ENCODE data around the gene NUDCD2.

NUDCD2 gene, protein sequence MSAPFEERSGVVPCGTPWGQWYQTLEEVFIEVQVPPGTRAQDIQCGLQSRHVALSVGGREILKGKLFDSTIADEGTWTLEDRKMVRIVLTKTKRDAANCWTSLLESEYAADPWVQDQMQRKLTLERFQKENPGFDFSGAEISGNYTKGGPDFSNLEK

DNA sequence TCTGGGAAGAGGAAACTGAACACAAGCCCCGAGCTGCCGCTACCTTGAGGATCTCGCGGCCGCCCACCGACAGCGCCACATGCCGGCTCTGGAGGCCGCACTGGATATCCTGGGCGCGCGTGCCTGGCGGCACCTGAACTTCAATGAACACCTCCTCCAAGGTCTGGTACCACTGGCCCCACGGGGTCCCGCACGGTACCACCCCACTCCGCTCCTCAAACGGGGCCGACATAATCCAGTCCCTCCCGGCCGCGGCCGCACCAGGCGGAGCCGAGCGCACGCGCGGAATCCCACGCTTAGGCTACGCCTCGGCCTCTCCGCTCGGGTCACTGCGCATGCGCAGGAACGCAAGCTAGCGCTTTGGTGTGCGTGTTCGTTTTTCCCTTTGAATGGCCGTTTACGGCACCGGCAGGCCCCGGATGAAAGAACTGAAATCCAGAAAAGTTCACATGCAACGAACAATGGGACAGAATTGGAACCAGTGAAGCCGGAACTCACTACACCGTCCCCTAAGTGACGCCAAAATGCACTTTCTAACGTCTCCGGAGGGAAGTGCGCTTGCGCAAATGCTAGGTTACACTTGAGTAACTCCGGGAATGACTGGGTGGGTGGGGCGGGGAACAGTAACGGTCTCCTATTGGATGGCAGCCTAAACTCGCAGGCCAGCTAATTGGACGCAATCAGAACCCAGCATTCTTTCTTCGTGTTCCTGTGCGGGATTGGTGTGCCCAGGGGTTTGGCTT, at the start of gene NUDCD2:
TSS of gene NUDCD2 (minus strand) at position 284 of the 743 bp plus-strand sequence. CDS start at position 232, 52 bp downstream.
- Mint-ChIP-seq H3K4me1 (peaks cover 55% of the 10 kb centered on the region), H3K4me3 (peak within 1 kb of the TSS; percentile 93), H3K27me3 (peaks cover 6% of the 10 kb centered on the region), H3K27ac (peak within 1 kb of the TSS; percentile 100), H3K36me3 (peaks cover 46% of the 10 kb centered on the region), H3K9me3 (no peaks in the 10 kb centered on the region)
- peak; percentile 96 for DNase-seq
- CTCF ChIA-PET = interaction anchor here (0.9 to 2.0 kb wide), 9 partner anchors 8 to 51 kb away, joined by 3 to 6 read pairs (median 3); no protein-coding TSS in a partner anchor

DNA sequence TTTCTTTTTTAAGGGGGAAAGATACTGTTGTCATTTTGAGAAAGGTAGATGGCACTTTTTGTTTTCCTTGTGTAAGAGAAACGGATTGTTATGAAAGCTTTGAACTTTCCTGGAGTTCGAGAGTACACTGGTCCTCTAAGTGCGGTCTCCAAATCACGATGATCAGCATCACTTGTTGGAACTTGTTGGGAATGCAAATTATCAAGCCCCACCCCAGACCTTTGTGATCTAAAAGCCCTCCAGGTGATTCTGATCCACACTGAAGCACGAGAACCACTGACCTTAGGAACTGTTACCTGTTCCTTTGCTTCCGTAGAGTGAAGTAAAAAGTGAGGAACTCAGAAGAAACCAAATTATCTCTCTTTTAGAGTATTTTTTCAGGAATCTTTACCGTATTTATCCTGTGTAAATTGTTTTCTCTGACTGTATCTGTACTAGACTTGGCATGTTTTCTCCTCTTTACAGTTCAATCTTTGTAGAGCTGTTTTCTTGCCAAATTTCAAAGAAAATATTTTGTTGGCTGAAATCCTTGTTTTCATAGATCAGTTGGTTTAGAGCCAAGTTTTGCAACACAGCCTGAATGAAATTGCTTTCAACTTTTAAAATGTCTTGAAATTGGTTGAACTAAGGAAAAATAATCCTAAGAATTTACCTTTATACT, 49.5 kb upstream of the NUDCD2 start:
- no peaks in the 10 kb centered on the region for H3K9me3 Mint-ChIP-seq
- peaks cover 53% of the 10 kb centered on the region for H3K4me1 Mint-ChIP-seq
- peaks cover 46% of the 10 kb centered on the region for H3K36me3 Mint-ChIP-seq

DNA sequence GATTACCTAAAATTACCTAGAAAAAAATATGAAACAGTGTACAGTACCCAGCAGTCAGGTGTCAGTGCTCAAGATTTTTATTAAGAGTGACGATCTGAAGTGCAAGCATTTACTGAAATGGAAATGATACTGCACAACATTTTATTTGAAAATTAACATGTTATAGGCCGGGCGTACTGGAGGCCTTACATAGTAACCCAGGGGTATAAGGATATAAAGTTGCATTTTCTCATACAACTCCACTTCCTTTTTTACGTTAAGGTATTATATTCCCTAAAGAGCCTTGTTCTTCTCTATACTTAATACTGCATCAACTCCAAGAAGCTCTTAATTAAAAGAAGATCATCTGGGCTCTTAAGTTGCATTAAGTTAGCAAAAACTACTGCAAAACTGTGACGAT, 48.9 kb upstream of the NUDCD2 start:
- H3K27me3 Mint-ChIP-seq = no peaks in the 10 kb centered on the region
- CTCF ChIA-PET = interaction anchor here (1.2 to 1.7 kb wide), 2 partner anchors 8 to 36 kb away, joined by 3 to 6 read pairs; no protein-coding TSS in a partner anchor
- H3K36me3 Mint-ChIP-seq = peaks cover 46% of the 10 kb centered on the region
- no peaks in the 10 kb centered on the region for H3K9me3 Mint-ChIP-seq
- H3K27ac Mint-ChIP-seq = peak overlapping the region; percentile 99
- no peak for DNase-seq
- H3K4me1 Mint-ChIP-seq = peaks cover 53% of the 10 kb centered on the region
- H3K4me3 Mint-ChIP-seq = peak overlapping the region; percentile 94

More for the DNA sequence above, 49.5 kb upstream of the NUDCD2 start:
- DNase-seq = no peak
- Mint-ChIP-seq H3K27me3 (no peaks in the 10 kb centered on the region), H3K4me3 (peak overlapping the region; percentile 94), H3K27ac (peak overlapping the region; percentile 99)
- CTCF ChIA-PET = no interaction called here

DNA sequence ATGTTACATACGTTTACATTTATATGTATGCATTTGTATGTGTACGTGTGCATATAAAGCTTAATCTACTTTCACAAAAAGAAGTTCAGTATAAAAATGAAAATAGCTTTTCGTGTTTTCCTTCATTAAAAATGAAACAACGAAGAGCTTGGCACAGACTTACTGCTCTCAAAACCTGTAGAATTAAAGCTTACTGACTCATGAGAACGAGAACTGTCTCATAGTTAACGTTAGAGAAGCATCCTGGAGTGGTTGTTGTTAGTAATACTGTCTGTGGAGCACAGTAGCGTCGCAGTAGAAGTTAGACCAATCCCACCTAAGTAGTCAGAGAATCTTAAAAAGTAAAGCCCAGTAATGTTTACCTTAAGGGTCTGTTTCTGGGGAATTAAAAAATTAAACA, 46.8 kb upstream of the NUDCD2 start:
- Mint-ChIP-seq H3K4me3 (peak overlapping the region; percentile 94), H3K27ac (peak overlapping the region; percentile 99), H3K9me3 (no peaks in the 10 kb centered on the region), H3K4me1 (peaks cover 54% of the 10 kb centered on the region), H3K27me3 (no peaks in the 10 kb centered on the region), H3K36me3 (peaks cover 29% of the 10 kb centered on the region)
- CTCF ChIA-PET = no interaction called here
- no peak for DNase-seq

DNA sequence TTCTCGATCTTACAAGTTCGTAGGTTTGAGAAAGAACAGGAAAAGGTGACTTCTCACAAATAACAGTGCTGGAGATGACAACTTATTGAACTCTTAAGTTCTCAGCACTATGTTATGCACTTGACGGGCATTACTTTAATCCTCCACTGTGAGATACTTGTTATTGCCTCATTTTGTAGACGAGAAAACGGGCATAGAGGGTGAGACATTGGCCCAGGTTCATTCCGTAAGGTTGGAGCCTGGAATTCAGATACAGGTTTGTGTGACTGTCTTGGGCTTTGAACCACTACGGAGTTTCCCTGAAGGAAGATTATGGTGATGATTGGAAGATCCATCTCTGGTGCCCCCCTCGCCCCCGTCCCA, 46.2 kb upstream of the NUDCD2 start:
- Mint-ChIP-seq H3K9me3 (no peaks in the 10 kb centered on the region), H3K4me3 (peak overlapping the region; percentile 94), H3K36me3 (peaks cover 29% of the 10 kb centered on the region), H3K27me3 (no peaks in the 10 kb centered on the region), H3K4me1 (peaks cover 54% of the 10 kb centered on the region), H3K27ac (peak overlapping the region; percentile 99)
- DNase-seq = peak; percentile 25
- CTCF ChIA-PET = interaction anchor here (1.8 kb wide), 1 partner anchor 32 kb away, joined by 4 read pairs; no protein-coding TSS in a partner anchor

DNA sequence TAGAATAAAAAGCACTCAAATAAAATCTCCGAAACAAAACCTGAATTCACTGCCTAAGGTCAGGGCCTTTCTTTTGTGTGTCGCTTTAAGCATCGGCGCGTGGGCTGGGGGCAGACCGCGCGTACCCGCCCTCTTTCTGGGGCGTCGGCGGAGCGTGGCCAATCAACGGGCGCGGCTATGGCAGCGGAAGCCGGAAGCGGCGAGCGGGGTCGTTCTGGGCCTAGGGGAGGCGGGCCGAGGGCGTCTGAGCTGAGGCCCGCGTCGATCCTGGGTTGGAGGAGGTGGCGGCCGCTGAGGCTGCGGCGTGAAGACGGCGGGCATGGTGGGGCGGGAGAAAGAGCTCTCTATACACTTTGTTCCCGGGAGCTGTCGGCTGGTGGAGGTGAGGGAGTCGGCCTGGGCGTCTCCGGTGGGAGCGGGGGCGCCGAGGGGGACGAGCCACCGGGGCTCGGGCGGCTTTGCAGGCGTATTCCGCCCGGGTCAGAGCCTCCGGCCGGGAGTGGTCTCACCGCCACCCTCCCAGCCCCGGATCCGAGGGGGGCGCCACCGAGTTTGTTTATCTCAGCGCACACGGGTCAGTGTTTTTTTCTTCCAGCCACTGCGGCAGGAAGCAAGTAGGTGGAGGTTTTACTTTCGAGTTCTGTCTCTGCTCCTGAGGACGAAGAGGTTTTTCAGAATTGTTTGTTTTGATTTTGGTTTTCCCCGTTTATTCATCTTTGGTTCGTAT, 45.6 kb upstream of the NUDCD2 start, which contains the start of gene MAT2B:
TSS of gene MAT2B (plus strand) at position 252 of the 727 bp plus-strand sequence. CDS start at position 320, 68 bp downstream.
- peak; percentile 96 for DNase-seq
- CTCF ChIA-PET = interaction anchor here (0.7 to 1.8 kb wide), 3 partner anchors 32 to 340 kb away, joined by 3 to 4 read pairs (median 4); no protein-coding TSS in a partner anchor
- Mint-ChIP-seq H3K27ac (peak within 1 kb of the TSS; percentile 99), H3K36me3 (peaks cover 24% of the 10 kb centered on the region), H3K27me3 (no peaks in the 10 kb centered on the region), H3K9me3 (no peaks in the 10 kb centered on the region), H3K4me3 (peak within 1 kb of the TSS; percentile 94), H3K4me1 (peaks cover 49% of the 10 kb centered on the region)

DNA sequence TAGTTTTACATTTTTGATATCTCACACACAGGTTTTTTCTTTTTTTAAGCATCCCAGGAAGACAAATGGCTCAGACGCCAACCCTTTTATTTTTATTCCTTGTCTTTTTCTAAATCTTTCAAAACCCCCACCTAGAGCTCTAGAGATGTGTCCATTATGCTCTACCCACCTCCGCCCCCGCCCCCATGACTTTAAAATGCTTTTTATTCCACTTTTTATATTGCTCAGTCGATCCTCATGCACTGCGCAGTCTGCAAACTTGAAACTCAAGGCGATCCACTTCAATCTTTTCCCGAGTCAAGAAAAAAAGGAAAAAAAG, 45.1 kb upstream of the NUDCD2 start:
- peak overlapping the region; percentile 94 for H3K4me3 Mint-ChIP-seq

DNA sequence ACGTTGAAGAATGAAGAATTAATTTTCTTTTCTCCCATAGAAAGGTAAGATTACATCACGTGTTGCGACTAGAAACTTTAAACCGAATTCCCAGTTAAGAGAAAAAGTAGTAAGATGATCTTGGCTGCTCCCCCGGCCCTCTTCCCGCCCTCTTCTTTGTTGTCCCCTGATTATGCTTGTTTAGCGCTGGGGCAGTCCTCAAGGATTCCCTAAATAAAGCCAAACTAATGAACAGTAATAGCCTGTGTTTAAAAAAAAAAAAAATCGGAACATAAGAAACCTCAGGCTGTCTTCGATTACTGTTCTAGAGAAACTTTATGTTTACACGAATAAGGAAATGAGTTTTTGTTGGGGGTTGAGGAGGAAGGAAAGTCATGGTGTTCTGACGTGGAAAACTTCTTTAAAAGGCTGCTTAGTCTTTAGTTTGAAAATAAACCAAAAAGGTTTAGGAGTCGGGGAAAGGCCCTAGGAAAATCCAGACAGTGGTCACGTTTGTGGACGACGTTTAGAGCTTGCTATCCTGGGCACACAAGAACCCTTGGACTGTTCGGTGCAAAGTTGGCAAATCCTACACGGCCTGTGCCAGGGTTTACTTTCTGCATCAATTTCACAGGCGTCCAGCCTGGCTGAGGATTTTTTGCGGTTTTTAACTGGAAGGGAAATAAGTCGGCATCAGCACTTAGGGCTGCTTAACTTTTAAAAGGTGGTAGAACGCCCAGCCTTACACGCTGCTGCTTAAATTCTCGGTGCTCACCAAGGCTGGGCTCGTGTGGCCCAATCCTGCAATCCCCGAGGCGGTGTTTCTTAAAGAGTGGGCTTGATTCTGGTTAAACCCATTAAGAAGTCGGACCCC, 44.4 kb upstream of the NUDCD2 start:
- CTCF ChIA-PET = interaction anchor here (0.7 to 1.8 kb wide), 5 partner anchors 15 to 47 kb away, joined by 3 to 5 read pairs (median 4); no protein-coding TSS in a partner anchor
- Mint-ChIP-seq H3K27me3 (no peaks in the 10 kb centered on the region), H3K4me3 (peak overlapping the region; percentile 94), H3K36me3 (peaks cover 19% of the 10 kb centered on the region), H3K27ac (peak overlapping the region; percentile 99), H3K4me1 (peaks cover 36% of the 10 kb centered on the region), H3K9me3 (no peaks in the 10 kb centered on the region)
- DNase-seq = peak; percentile 51

More for the DNA sequence above, 45.1 kb upstream of the NUDCD2 start:
- peaks cover 43% of the 10 kb centered on the region for H3K4me1 Mint-ChIP-seq
- DNase-seq = no peak
- peak overlapping the region; percentile 99 for H3K27ac Mint-ChIP-seq
- CTCF ChIA-PET = interaction anchor here (0.7 to 1.8 kb wide), 3 partner anchors 31 to 340 kb away, joined by 3 to 4 read pairs (median 4); no protein-coding TSS in a partner anchor
- peaks cover 22% of the 10 kb centered on the region for H3K36me3 Mint-ChIP-seq
- no peaks in the 10 kb centered on the region for H3K27me3 Mint-ChIP-seq
- H3K9me3 Mint-ChIP-seq = no peaks in the 10 kb centered on the region

DNA sequence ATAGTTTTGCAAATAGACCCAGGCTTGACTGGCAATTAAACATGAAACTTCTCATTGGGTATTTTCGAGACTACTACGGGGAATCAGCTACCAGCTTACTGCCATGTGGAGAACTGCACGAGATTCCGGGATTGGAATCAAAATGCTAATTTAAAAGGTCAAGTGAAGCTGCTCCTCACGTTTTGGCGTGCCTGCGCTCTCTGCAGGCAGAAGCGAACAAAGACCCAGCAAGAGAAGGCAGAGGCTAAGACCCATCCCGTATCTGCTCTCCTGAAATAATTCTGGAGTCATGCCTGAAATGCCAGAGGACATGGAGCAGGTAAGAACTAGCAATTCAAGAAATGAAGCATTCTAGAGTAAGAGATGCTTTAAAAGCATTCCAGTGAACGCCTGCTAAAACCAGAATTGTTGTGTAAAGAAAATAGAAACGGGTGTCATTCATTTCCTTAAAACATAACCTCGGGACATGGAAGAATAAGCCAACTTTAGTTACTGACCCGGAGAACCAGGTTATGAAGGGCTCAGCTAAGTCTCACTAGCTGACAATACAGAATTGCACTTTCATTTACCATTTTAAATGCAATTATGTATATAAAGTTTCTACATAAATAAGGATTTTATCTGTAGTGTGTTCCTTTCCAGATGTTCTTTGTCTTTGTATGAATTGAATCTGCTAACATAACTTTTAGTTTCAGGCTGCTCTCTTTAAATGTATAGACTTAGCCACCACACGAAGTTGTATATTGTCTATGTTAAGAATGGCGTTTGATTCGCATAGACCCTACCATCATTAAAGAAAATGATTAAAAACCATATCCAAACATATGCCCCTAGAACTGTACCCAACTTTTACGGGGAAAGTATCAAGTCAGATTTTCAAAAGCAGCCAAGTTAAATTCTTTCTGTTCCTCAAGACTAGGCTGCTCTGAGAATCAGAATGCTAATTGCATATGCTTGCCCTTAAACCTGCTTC, 43.5 kb upstream of the NUDCD2 start:
- DNase-seq = peak; percentile 58
- H3K27ac Mint-ChIP-seq = peak overlapping the region; percentile 99
- peaks cover 27% of the 10 kb centered on the region for H3K4me1 Mint-ChIP-seq
- CTCF ChIA-PET = interaction anchor here (0.9 to 1.9 kb wide), 9 partner anchors 12 to 95 kb away, joined by 3 to 7 read pairs (median 3); partner anchors contain the start of genes CCNG1 and HMMR
- H3K27me3 Mint-ChIP-seq = no peaks in the 10 kb centered on the region
- peak overlapping the region; percentile 94 for H3K4me3 Mint-ChIP-seq
- peaks cover 14% of the 10 kb centered on the region for H3K36me3 Mint-ChIP-seq
- no peaks in the 10 kb centered on the region for H3K9me3 Mint-ChIP-seq

DNA sequence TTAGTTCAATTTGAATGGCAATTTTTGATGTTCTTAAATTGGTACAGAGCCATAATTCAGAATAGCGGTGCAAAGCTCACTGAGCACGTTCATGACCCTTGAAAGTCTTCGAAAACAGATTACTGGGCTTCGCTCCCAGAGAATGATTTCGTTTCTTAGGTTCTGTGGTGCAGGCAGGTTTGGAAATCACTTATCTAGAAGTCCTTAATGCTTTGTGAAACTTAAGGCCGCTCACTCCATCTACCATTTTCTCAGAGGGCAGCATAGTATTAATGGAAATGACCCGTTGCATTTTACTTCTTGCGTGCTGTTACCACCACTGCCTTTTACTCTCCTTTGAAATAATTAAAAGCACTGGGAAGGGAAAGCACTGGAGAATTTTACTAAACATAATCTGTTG, 42.6 kb upstream of the NUDCD2 start:
- Mint-ChIP-seq H3K27me3 (no peaks in the 10 kb centered on the region), H3K4me1 (peaks cover 18% of the 10 kb centered on the region), H3K27ac (peak overlapping the region; percentile 99), H3K36me3 (peaks cover 11% of the 10 kb centered on the region), H3K4me3 (peak overlapping the region; percentile 94), H3K9me3 (no peaks in the 10 kb centered on the region)
- DNase-seq = no peak
- CTCF ChIA-PET = interaction anchor here (0.9 to 1.9 kb wide), 8 partner anchors 11 to 94 kb away, joined by 3 to 7 read pairs (median 4); partner anchors contain the start of genes CCNG1 and HMMR

DNA sequence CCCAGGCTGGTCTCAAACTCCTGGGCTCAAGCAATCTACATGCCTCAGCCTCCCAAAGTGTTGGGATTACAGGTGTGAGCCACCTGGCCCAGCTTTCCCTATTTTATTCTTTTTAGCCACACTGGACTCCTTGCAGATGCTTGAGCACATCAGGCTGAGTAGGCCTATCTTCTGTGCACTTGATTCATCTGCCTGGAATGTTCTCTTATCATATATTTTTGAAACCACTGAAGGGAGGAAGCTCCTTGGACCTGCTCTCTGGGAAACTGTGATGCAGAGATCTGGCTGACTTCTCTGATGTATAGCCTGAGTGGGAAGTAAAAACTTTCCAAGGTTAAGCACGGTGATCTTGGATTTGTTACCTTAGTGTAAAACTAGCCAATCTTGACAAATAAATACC, 39.0 kb upstream of the NUDCD2 start:
- CTCF ChIA-PET = interaction anchor here (2.3 kb wide), 1 partner anchor 9 kb away, joined by 6 read pairs; no protein-coding TSS in a partner anchor
- H3K4me1 Mint-ChIP-seq = peaks cover 11% of the 10 kb centered on the region
- no peak overlapping the region for H3K4me3 Mint-ChIP-seq

DNA sequence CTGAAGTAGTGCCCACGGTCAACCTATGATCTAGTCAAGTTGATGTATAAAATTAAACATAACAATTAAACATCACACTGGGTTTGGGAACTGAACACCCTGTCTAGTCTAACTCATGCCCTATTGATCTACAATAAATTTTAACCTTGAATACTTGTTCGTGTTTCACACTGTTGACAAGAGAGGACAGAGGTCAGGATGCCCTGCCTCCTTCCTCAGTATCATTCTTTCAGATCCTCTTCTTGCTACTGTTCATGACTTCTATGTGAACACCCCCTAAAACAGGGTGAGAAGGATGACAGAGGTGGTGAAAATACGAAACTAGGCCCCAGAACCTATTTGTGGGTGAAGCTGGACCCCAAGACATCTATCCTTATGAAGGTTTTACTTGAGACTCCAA, 37.4 kb upstream of the NUDCD2 start:
- DNase-seq = no peak
- no peak overlapping the region for H3K4me3 Mint-ChIP-seq
- H3K9me3 Mint-ChIP-seq = no peaks in the 10 kb centered on the region
- peaks cover 10% of the 10 kb centered on the region for H3K36me3 Mint-ChIP-seq
- H3K4me1 Mint-ChIP-seq = peaks cover under 1% of the 10 kb centered on the region
- no peaks in the 10 kb centered on the region for H3K27me3 Mint-ChIP-seq
- CTCF ChIA-PET = no interaction called here
- no peak overlapping the region for H3K27ac Mint-ChIP-seq

More for the DNA sequence above, 39.0 kb upstream of the NUDCD2 start:
- Mint-ChIP-seq H3K27ac (no peak overlapping the region), H3K9me3 (no peaks in the 10 kb centered on the region), H3K36me3 (peaks cover 3% of the 10 kb centered on the region), H3K27me3 (no peaks in the 10 kb centered on the region)
- no peak for DNase-seq
